Fibroblast of villous mesenchyme (primary cell): ENCODE data around the gene OR4X1. TPM values are rescaled to one million over a fixed set of nuclear protein-coding genes. Genes with fewer than 3 reads are reported as not detected.
"Not testable (repeated sequence)": the region's sequence is repeated elsewhere in the genome, so short reads cannot be mapped to it uniquely, and the experiment has no call there.

Experiments
- DNase-seq: peaks from one replicate; pipeline ENCODE4 v3.0.0-alpha.2; 2010; ENCODE audit warnings: low read depth
- H3K4me3 ChIP-seq: 2 replicates; pipeline ENCODE4 v1.5.1; 2011; ENCODE audit warnings: low read depth, mild to moderate bottlenecking, low read length
- total RNA-seq: library from RNA; depleted of rRNA; stranded (reverse); fragments of >200 nt; gene quantifications from 2 replicates; pipeline ENCODE4 v1.2.3, GENCODE V29; 2012
- TF ChIP-seq, protein P1 (sequence below): IDR thresholded peaks from 2 replicates; pipeline ENCODE4 v1.5.1; 2012; ENCODE audit warnings: low read depth, mild to moderate bottlenecking, low read length; ENCODE audit not compliant: insufficient read depth

Gene OR4X1
- total RNA-seq, 1 donor: not detected

DNA sequence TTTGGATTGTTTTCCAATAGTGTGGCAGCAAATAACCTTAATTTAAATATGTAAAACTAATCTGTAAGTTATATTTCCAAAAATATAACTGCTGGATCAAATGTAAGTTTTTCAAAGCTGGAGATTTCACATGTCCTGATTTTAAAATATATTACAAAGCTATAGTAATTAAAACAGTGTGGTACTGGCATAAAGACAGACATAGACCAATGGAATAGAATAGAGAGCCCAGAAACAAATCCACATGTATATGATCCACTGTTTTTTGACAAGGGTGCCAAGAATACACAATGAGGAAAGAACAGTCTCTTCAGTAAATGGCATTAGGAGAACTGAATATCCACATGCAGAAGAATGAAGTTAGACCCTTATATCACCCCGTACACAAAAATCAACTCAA, 14.8 kb upstream of the OR4X1 start:
- DNase-seq: no peak
- TF ChIP-seq, protein P1, sequence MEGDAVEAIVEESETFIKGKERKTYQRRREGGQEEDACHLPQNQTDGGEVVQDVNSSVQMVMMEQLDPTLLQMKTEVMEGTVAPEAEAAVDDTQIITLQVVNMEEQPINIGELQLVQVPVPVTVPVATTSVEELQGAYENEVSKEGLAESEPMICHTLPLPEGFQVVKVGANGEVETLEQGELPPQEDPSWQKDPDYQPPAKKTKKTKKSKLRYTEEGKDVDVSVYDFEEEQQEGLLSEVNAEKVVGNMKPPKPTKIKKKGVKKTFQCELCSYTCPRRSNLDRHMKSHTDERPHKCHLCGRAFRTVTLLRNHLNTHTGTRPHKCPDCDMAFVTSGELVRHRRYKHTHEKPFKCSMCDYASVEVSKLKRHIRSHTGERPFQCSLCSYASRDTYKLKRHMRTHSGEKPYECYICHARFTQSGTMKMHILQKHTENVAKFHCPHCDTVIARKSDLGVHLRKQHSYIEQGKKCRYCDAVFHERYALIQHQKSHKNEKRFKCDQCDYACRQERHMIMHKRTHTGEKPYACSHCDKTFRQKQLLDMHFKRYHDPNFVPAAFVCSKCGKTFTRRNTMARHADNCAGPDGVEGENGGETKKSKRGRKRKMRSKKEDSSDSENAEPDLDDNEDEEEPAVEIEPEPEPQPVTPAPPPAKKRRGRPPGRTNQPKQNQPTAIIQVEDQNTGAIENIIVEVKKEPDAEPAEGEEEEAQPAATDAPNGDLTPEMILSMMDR: no peak
- no peak overlapping the region for H3K4me3 ChIP-seq

- TF ChIP-seq, protein P1: no peak
Measured at GRCh38 chr11:48261600-48261999, 2.1 kb upstream of the OR4X1 start.

DNA sequence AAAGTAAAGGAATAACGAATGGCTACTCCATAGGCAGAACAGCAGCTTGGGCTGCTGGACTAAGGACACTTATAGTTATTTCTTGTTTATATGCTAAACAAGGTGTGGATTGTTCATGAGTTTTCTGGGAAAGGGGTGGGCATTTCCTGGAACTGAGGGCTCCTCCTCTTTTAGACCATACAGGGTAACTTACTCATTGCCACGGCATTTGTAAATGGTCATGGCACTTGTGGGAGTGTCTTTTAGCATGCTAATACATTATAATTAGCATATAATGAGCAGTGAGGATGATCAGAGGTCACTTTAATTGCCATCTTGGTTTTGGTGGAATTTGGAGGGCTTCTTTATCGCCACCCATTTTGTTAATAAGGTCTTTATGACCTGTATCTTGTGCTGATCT, 7.0 kb downstream of the OR4X1 start:
- no peak for DNase-seq
- TF ChIP-seq, protein P1: no peak
- no peak overlapping the region for H3K4me3 ChIP-seq

More at GRCh38 chr11:48261600-48261999, 2.1 kb upstream of the OR4X1 start:
- DNase-seq: no peak
- no peak overlapping the region for H3K4me3 ChIP-seq

DNA sequence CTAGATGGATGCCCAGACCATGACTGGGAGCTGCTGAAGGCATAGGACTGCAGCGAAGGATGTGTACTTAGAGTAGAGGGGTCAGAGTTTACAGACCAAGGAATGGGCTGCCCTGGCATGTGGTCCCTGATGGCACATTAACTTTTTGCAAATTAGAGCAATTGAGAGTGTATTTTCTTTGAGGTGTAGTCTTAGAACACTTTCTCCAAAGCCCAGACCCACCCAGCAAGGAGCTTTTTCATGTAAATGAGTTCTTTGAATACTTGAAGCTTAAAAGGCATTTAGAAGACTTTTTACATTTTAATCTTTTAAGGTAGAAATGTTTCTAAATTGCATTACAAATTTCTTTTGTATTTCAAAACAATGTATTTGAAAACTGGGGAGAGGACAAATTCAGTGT, 8.9 kb downstream of the OR4X1 start:
- no peak for DNase-seq
- H3K4me3 ChIP-seq: no peak overlapping the region
- TF ChIP-seq, protein P1: no peak

GRCh38 chr11:48305923-48306322, 42.3 kb downstream of the OR4X1 start, which contains the start of gene OR4S1:
Gene OR4S1 (plus strand): TSS chr11:48306223. CDS start chr11:48306223, 0 bp downstream.
- TF ChIP-seq, protein P1: no peak
- DNase-seq: no peak
- no peak within 1 kb of the TSS for H3K4me3 ChIP-seq

GRCh38 chr11:48307760-48308386, 44.2 kb downstream of the OR4X1 start:
- peak; percentile 34 for DNase-seq
- no peak overlapping the region for H3K4me3 ChIP-seq
- TF ChIP-seq, protein P1: peak; percentile 81

GRCh38 chr11:48313590-48313989, 49.9 kb downstream of the OR4X1 start:
- DNase-seq, H3K4me3 ChIP-seq: not testable (repeated sequence)

Other genes starting within 250 kb of the OR4X1 start
- gene OR4B1, start 47.1 kb upstream of the OR4X1 start, total RNA-seq: not detected in 2 replicates
- not detected in 2 replicates for gene OR4X2, start 18.8 kb upstream of the OR4X1 start, total RNA-seq
- not detected in 2 replicates for gene OR4S1, start 42.4 kb downstream of the OR4X1 start, total RNA-seq
- not detected in 2 replicates for gene OR4C3, start 61.1 kb downstream of the OR4X1 start, total RNA-seq
- not detected in 2 replicates for gene OR4C5, start 102.6 kb downstream of the OR4X1 start, total RNA-seq
- gene OR4A47, start 224.9 kb downstream of the OR4X1 start, total RNA-seq: not detected in 2 replicates